Calu3 (cell line): Measurements from ENCODE around the gene ABCB8. TPM values are rescaled to one million over a fixed set of nuclear protein-coding genes. Genes with fewer than 3 reads are reported as not detected.

Source experiments
- BruUV-seq: library from RNA; stranded (reverse); fragments of 400-500 nt; replicated peaks from 2 replicates; lab custom pipeline; 2021; lab: Mats Ljungman, UMichigan
- CTCF ChIA-PET: fragments of 300-600 bp; sonication (Branson Sonifier 250); formaldehyde crosslinking; loops from one replicate; lab custom pipeline; 2022; ENCODE audit warnings: antibody characterized with exemption; lab: Charles Lee
- DNase-seq: peaks from one replicate; pipeline ENCODE4 v3.0.0; 2022
- H3K27ac Mint-ChIP-seq: one replicate; pipeline ENCODE4 v1.8.0; 2022; ENCODE audit warnings: mixed read lengths; ENCODE audit not compliant: unreplicated experiment
- H3K27me3 Mint-ChIP-seq: one replicate; pipeline ENCODE4 v1.8.0; 2022; ENCODE audit warnings: mixed read lengths; ENCODE audit not compliant: unreplicated experiment
- H3K36me3 Mint-ChIP-seq: one replicate; pipeline ENCODE4 v1.8.0; 2022; ENCODE audit warnings: mild to moderate bottlenecking, moderate library complexity, mixed read lengths; ENCODE audit not compliant: insufficient read depth, unreplicated experiment
- H3K4me1 Mint-ChIP-seq: one replicate; pipeline ENCODE4 v1.8.0; 2022; ENCODE audit warnings: mild to moderate bottlenecking, low read depth, mixed read lengths; ENCODE audit not compliant: unreplicated experiment
- H3K4me3 Mint-ChIP-seq: one replicate; pipeline ENCODE4 v1.8.0; 2022; ENCODE audit warnings: mild to moderate bottlenecking, low read depth, moderate library complexity, mixed read lengths; ENCODE audit not compliant: unreplicated experiment
- H3K9me3 Mint-ChIP-seq: one replicate; pipeline ENCODE4 v1.8.0; 2022; ENCODE audit warnings: low read depth, mixed read lengths; ENCODE audit not compliant: unreplicated experiment
- intact Hi-C: fragments of 100-400 bp; cut with micrococcal nuclease; formaldehyde crosslinking; loops from one replicate; pipeline ENCODE4 v1.10.0; 2022; ENCODE audit not compliant: unreplicated experiment
- total RNA-seq: library from RNA; stranded (reverse); gene quantifications from 2 replicates; pipeline ENCODE4 v1.2.3, GENCODE V29; 2022
- TF ChIP-seq, protein P1 (sequence below): fragments of 200-600 bp; IDR thresholded peaks from one replicate; pipeline ENCODE4 v1.8.0; 2022; ENCODE audit warnings: antibody characterized with exemption; ENCODE audit not compliant: unreplicated experiment

Gene ABCB8
- total RNA-seq, 1 experiment from 2014 or later = 40.2 TPM

DNA sequence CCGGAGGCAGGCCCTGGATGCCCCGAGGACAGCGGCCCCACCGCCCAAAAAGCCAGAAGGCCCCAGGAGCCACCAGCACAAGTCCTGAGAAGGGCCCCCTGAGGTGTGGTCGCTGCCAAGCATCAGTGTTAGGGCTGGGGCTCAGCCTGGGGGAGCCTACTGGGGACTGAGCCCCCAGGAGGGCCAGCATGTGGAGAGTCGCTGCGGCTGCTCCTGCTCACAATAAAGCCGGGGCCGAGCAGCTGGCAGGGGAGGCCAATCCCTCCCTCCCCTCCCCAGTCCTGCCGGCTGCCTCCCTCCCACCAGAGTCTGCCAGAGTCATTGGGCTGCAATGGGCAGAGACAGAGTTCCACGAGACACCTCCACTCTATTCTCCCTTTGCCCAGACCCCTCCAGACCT is 17.0 kb downstream of the ABCB8 start:
- intact Hi-C loops = no loop called here
- Mint-ChIP-seq H3K4me1 (peaks cover 2% of the 10 kb centered on the region), H3K27ac (no peak overlapping the region), H3K9me3 (no peaks in the 10 kb centered on the region), H3K36me3 (peaks cover 21% of the 10 kb centered on the region), H3K4me3 (no peak overlapping the region), H3K27me3 (no peaks in the 10 kb centered on the region)
- CTCF ChIA-PET = no interaction called here
- DNase-seq = no peak
- TF ChIP-seq, protein P1, sequence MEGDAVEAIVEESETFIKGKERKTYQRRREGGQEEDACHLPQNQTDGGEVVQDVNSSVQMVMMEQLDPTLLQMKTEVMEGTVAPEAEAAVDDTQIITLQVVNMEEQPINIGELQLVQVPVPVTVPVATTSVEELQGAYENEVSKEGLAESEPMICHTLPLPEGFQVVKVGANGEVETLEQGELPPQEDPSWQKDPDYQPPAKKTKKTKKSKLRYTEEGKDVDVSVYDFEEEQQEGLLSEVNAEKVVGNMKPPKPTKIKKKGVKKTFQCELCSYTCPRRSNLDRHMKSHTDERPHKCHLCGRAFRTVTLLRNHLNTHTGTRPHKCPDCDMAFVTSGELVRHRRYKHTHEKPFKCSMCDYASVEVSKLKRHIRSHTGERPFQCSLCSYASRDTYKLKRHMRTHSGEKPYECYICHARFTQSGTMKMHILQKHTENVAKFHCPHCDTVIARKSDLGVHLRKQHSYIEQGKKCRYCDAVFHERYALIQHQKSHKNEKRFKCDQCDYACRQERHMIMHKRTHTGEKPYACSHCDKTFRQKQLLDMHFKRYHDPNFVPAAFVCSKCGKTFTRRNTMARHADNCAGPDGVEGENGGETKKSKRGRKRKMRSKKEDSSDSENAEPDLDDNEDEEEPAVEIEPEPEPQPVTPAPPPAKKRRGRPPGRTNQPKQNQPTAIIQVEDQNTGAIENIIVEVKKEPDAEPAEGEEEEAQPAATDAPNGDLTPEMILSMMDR = no peak
- no TSS peak for BruUV-seq

DNA sequence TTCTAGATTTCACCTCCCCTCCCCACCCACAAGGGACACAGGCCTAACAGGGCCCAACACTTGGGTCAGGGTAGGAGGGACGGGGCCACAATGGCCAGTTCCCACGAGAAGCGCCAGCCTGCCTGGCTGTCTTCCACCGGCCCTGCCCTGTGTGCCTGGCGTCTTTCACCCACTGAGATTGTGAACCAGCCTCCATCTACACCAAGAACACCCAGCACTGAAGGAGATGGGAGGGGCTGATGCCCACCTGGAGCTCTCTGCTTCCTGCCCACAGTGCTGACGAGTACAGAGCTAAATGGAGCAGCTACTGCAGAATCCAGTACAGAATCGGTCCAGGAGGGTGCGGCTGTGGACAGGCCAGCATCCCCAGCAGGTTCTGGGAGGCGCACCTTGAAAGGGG is 17.7 kb downstream of the ABCB8 start:
- no peak overlapping the region for H3K27ac Mint-ChIP-seq
- H3K36me3 Mint-ChIP-seq = peaks cover 17% of the 10 kb centered on the region
- H3K9me3 Mint-ChIP-seq = no peaks in the 10 kb centered on the region
- H3K4me3 Mint-ChIP-seq = no peak overlapping the region
- intact Hi-C loops = no loop called here
- no peaks in the 10 kb centered on the region for H3K27me3 Mint-ChIP-seq
- no peaks in the 10 kb centered on the region for H3K4me1 Mint-ChIP-seq
- CTCF ChIA-PET = interaction anchor here (0.5 kb wide), 1 partner anchor 36 kb away, joined by 5 read pairs; no protein-coding TSS in a partner anchor
- no TSS peak for BruUV-seq
- TF ChIP-seq, protein P1 = no peak
- no peak for DNase-seq

DNA sequence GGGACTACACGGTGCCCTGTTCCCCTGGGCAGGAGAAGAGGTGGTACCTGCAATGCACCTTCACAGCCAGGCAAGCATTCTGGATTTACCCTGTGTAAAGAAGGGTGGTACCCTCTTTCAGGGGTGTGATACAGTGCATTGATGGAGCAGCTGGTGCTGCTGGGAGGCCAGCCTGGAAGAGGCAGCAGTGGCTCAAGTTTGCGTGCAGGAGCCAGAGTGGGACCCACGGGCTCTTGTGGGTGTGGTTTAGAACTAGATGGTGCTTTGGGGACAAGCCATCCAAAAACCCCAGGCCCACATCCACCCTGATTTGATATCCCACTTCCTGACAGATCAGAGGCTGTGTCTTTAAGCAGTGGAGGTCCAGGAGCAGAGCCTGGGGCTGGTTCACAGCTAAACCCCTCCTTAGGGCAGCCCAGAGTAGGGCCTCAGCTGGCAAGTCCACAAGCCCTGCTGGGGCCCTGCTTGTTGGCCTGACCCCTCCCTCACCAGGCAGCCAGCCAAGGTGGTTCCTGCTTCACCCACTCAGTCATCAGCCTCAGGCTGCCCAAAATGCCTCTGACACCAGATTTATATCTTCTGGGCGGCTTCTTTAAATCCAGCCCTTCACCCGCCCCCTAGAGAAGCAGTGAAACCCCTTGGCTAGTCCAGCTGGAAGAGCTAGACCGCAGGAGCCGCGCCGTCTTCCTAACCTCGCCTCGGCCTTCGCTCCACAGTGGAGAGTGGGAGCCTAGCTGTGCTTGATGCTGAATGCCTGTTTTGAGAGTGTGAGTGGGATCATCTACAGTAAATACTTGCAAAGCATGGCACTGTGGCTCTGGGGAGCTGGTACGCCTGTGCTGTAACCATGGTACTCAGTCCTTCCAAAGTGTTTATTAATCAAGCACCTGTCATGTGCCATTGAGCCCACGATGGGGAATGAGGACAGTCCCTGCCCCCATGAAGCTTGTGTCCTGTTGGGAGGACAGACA is 18.6 kb downstream of the ABCB8 start:
- TF ChIP-seq, protein P1 = no peak
- peaks cover 8% of the 10 kb centered on the region for H3K36me3 Mint-ChIP-seq
- no peak for DNase-seq
- CTCF ChIA-PET = interaction anchor here (0.5 kb wide), 1 partner anchor 37 kb away, joined by 5 read pairs; no protein-coding TSS in a partner anchor
- no peak overlapping the region for H3K4me3 Mint-ChIP-seq
- H3K4me1 Mint-ChIP-seq = no peaks in the 10 kb centered on the region
- BruUV-seq = no TSS peak
- H3K27ac Mint-ChIP-seq = no peak overlapping the region
- no peaks in the 10 kb centered on the region for H3K27me3 Mint-ChIP-seq
- H3K9me3 Mint-ChIP-seq = no peaks in the 10 kb centered on the region
- intact Hi-C loops = no loop called here

DNA sequence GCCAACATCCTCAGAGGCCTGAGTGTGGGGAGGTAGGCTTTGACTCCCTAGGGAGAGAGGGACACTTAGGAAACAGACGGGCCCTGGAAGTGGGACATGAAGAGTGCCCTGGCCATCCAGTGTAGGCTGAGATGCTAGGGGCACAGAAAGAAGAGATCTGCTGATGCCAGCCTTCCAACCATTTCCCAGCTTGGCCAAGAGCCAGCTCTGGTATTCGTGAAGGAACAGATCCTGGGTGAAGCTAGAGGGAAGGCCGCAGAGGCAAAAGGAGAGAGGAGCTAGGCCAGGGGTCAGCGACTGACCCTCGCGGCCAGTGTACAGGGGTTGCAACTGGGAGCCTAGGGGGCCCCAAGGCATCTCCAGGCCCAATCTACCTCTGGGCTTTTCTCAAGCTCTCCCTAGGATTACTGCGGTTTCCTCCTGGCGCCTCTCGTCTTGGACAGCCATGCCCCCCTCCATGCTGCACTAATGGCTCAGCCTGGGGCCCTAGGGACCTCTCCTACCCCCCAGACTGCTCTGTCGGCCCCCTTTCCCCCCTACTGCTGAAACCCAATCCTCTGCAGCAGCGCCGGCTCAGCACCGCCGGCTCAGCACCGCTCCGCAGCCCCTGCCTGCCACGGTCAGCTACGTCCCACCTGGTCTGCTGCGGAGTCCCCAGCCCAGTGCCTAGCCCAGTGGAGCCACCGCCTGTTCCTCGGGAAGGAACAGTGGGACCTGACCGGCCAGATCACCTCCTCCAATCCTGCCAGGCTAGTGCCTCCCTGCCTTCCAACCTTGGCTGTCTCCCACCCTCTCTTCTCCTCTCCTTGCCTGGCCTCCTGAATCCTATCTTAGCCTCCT is 19.9 kb downstream of the ABCB8 start, which contains the start of gene ASIC3:
Gene ASIC3, plus strand, starts transcription at position 556 of the 840 bp plus-strand sequence. CDS start 355 bp downstream, outside the sequence.
- CTCF ChIA-PET = interaction anchor here (0.7 kb wide), 1 partner anchor 52 kb away, joined by 5 read pairs; no protein-coding TSS in a partner anchor
- BruUV-seq = no TSS peak

More for the DNA sequence above, 19.9 kb downstream of the ABCB8 start, which contains the start of gene ASIC3:
- DNase-seq = no peak
- Mint-ChIP-seq H3K4me1 (no peaks in the 10 kb centered on the region), H3K9me3 (no peaks in the 10 kb centered on the region), H3K4me3 (no peak within 1 kb of the TSS), H3K36me3 (peaks cover 5% of the 10 kb centered on the region), H3K27ac (no peak within 1 kb of the TSS), H3K27me3 (no peaks in the 10 kb centered on the region)
- TF ChIP-seq, protein P1 = no peak
- intact Hi-C loops = no loop called here
